AG09319 (cell line): ENCODE measurements around the gene FAM32A.

Experiments
- DNase-seq: peaks from one replicate; pipeline ENCODE4 v3.0.0-alpha.2; 2010; ENCODE audit warnings: low read depth; ENCODE audit errors: extremely low read depth
- CTCF ChIP-seq: IDR thresholded peaks from 2 replicates; pipeline ENCODE4 v1.5.1; 2011; ENCODE audit warnings: low read depth, mild to moderate bottlenecking, inconsistent platforms, low read length, moderate library complexity

The FAM32A gene

GRCh38 chr19:16185123-16185767 is at the start of gene FAM32A:
TSS of gene FAM32A (plus strand) at chr19:16185410. CDS start at chr19:16185443, 33 bp downstream.
- peak; percentile 10 for TF ChIP-seq CTCF
- peak; percentile 98 for DNase-seq

DNA sequence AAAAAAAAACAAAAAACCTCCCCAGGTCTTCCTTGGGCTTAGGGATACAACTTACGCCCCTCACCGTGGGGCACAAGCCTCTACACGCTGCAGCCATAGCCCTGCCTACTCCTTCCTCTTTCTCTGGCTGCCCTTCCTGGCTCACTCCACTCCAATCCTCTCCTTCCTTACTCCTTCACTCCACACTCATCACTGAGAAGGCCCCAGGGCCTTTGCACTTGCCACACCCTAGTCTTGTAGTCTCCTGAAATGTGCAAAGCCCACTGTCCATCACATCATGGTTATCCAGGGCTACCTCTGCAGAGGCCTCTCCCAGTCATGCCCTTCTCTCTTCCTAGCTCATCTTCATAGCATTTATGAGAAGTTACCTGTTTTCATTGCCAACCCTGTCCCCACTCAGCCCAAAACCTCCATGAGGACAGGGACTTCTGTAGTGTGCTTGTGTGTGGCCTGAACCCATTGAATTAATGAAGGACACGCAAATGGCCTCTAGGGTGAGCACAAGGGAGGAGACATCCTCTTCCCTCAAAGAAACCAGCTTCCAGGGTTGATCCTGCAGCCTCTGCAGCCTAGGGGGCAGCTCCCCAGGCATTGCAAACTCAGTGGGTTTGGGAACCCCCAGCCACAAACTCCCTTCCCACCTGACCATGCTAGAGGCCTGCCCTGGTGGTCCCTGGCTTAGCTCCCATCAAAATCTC is 49.6 kb upstream of the FAM32A start:
- TF ChIP-seq CTCF = no peak
- no peak for DNase-seq

DNA sequence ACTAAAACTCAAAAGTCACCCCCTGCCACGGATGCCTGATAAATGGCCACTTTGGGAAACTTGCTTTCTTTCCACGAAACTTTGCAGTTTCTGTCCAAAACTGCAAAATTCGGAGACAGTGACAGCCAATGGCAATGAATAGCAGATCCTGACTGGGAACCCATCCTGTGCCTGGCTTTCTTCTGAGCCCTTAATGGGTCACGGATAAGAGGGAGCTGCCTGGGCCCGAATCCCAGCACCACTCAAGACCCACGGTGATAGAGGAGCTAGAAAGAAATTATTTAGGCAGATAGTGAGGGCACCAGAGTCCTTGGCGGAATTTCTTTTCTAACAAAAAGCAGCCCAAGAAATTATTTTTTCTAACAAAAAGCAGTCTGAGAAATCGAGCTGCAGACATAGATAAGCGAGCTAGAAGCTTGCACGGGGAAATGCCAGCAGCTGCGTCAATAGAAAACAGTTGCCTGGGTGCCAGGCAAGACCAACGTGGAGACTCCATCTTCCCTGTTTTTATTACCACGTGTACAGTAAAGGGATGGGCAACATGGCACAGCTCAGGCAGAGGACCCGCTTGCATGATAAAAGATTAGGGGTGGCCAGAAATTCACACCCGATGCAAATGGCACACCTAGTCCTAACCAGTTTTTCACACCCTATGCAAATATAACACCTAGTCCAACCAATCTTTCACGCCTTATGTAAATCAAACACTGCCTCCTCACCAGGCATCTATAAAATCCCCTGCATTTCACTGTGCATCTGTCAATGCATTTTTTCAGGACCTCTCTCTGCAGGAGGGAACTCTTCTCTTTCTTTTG is 48.8 kb upstream of the FAM32A start:
- no peak for DNase-seq

GRCh38 chr19:16139752-16140151 is 45.5 kb upstream of the FAM32A start:
- DNase-seq = no peak
- no peak for TF ChIP-seq CTCF

More for the DNA sequence above, 48.8 kb upstream of the FAM32A start:
- TF ChIP-seq CTCF = no peak

DNA sequence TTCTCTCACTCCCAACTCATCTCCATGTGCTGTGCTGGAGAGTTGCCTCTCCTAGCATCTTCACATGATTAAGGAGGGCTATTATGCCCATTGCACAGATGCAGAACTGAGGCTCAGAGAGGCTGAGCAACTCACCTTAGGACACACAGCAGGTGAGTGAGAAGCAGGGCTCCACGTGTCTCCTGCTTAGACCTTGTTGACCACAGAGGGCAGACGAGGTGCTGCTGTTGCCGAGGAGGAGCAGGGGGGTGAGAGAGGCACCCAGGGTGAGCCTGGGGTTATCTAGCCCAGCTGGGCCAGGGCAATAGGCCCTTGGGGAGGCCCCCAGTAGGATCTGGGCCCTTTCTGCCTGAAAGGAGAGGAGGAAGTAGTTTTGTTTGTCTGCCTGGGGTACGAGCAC is 44.2 kb upstream of the FAM32A start:
- TF ChIP-seq CTCF = no peak
- no peak for DNase-seq

DNA sequence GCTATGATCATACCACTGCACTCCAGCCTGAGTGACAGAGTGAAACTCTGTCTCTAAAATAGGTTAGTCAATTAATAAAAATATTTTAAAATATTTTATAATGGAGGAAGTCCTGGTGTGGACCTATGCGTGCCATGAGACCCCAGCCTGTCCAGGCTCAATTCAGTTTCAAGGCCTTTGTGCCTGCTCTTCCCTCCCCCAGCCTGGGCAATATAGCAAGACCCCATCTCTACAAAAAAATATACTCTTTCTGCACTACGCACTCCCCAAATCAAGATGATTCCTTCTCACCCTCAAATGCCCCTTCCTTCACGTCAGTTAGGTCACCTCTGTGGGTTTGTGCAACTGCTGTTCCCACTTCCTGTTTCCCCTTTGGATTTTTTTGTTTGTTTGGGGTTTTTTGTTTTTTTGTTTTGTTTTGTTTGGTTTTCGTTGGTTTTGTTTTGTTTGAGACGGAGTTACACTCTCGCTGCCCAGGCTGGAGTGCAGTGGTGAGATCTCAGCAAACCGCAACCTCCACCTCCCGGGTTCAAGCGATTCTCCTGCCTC is 43.1 kb upstream of the FAM32A start:
- no peak for TF ChIP-seq CTCF

More for the DNA sequence above, 43.1 kb upstream of the FAM32A start:
- DNase-seq = no peak
